Colonic mucosa (tissue), 4 donors: ENCODE results near the gene CBY2. TPM values are rescaled to one million over a fixed set of nuclear protein-coding genes. Genes with fewer than 3 reads are reported as not detected.

Source experiments
- DNase-seq: peaks from one replicate; pipeline ENCODE4 v3.0.0-alpha.2; 2020
- H3K27ac ChIP-seq: fragments of 200-600 bp; one replicate; pipeline ENCODE4 v1.8.0; 2021
- H3K27me3 ChIP-seq: fragments of 200-600 bp; one replicate; pipeline ENCODE4 v1.8.0; 2021
- H3K36me3 ChIP-seq: fragments of 200-600 bp; one replicate; pipeline ENCODE4 v1.8.0; 2021
- H3K4me1 ChIP-seq: fragments of 200-600 bp; one replicate; pipeline ENCODE4 v1.8.0; 2021; ENCODE audit warnings: mild to moderate bottlenecking
- H3K4me3 ChIP-seq: fragments of 200-600 bp; one replicate; pipeline ENCODE4 v1.8.0; 2021
- H3K9ac ChIP-seq, 2 donors: one replicate each; pipeline ENCODE4 v1.7.0; 2013; ENCODE audit warnings: control low read depth in 2 of 2, low read depth in 2 of 2, low read length in 2 of 2
- H3K9me3 ChIP-seq: fragments of 200-600 bp; one replicate; pipeline ENCODE4 v1.8.0; 2021
- intact Hi-C: fragments of 100-400 bp; cut with DNase I; formaldehyde crosslinking; loops from one replicate; pipeline ENCODE4 v1.14.1; 2022
- total RNA-seq, 2 donors: library from RNA; stranded (reverse); fragmentation: NEBNext Ultra II Directional in 1 of 2; extraction: Animal tissue kit (Norgen Biotek cat#: 25700) in 1 of 2; gene quantifications; one replicate each; pipeline ENCODE4 v1.2.1, GENCODE V29; 2021
- TF ChIP-seq, protein P1 (sequence below): fragments of 200-600 bp; IDR thresholded peaks from one replicate; pipeline ENCODE4 v1.8.0; 2022; ENCODE audit warnings: antibody characterized with exemption, mild to moderate bottlenecking
- donor health status: healthy.
- donor health status: DM: no; HTN: no; CAD: no.
- donor health status: DM: no; HTN: no; CAD: no.

Gene CBY2
- total RNA-seq, 2 donors from 2014 or later, result not detected

DNA sequence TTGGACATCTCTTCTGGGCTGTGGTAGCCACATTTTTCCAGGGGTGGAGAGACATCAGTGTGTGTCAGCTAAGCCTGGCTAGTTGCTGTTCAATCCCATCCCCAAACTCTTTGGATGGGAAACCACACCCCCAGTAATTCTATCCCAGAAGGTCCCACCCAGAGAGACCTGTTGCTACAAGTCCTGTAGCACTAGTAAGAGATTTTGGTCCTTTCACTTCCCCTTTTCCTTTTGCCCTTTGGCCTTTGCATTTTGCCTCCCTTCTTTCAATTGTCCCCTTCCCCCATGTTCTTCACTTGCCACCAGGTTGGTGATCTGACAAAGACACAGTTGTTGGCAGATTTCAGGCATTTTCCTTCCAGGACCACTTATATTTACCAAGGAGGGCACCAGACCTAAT lies 3.8 kb downstream of the CBY2 start:
- TF ChIP-seq, protein P1, sequence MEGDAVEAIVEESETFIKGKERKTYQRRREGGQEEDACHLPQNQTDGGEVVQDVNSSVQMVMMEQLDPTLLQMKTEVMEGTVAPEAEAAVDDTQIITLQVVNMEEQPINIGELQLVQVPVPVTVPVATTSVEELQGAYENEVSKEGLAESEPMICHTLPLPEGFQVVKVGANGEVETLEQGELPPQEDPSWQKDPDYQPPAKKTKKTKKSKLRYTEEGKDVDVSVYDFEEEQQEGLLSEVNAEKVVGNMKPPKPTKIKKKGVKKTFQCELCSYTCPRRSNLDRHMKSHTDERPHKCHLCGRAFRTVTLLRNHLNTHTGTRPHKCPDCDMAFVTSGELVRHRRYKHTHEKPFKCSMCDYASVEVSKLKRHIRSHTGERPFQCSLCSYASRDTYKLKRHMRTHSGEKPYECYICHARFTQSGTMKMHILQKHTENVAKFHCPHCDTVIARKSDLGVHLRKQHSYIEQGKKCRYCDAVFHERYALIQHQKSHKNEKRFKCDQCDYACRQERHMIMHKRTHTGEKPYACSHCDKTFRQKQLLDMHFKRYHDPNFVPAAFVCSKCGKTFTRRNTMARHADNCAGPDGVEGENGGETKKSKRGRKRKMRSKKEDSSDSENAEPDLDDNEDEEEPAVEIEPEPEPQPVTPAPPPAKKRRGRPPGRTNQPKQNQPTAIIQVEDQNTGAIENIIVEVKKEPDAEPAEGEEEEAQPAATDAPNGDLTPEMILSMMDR, result no peak
- Histone ChIP-seq H3K9ac (no peak overlapping the region), H3K27ac (no peak overlapping the region), H3K27me3 (no peaks in the 10 kb centered on the region), H3K4me1 (no peaks in the 10 kb centered on the region), H3K9me3 (no peaks in the 10 kb centered on the region), H3K36me3 (no peaks in the 10 kb centered on the region), H3K4me3 (no peak overlapping the region)
- no peak for DNase-seq
- intact Hi-C loops, result no loop called here

- Histone ChIP-seq H3K9ac (no peak overlapping the region), H3K27ac (no peak overlapping the region), H3K4me1 (no peaks in the 10 kb centered on the region), H3K36me3 (no peaks in the 10 kb centered on the region), H3K27me3 (no peaks in the 10 kb centered on the region), H3K9me3 (no peaks in the 10 kb centered on the region), H3K4me3 (no peak overlapping the region)
- TF ChIP-seq, protein P1, result no peak
- intact Hi-C loops, result no loop called here
- DNase-seq, result no peak
Observed at GRCh38 chr13:45707516-45708100, 5.5 kb downstream of the CBY2 start.

DNA sequence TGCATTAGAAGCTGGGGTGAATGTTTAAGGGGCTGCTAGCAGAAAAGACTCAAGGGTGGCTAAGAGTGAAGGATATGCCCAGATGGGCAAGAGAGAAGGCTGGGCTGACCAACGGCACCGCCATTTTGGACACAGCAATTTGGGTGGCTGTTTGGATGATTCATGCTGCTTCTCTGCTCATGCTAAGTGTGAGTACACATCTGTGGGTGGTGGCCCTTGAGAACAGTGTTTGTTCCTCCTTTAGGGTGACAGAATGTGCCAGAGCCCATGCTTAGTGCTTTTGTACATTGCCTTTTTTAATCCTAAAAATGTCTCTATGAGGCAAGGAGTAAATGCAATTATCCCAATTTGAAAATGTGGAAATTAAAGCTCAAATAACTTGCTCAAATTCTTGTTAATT lies 9.8 kb downstream of the CBY2 start:
- no peak for DNase-seq
- Histone ChIP-seq H3K36me3 (no peaks in the 10 kb centered on the region), H3K4me1 (no peaks in the 10 kb centered on the region), H3K9me3 (no peaks in the 10 kb centered on the region), H3K9ac (no peak overlapping the region), H3K27me3 (no peaks in the 10 kb centered on the region), H3K4me3 (no peak overlapping the region), H3K27ac (no peak overlapping the region)
- TF ChIP-seq, protein P1, result no peak
- intact Hi-C loops, result no loop called here

DNA sequence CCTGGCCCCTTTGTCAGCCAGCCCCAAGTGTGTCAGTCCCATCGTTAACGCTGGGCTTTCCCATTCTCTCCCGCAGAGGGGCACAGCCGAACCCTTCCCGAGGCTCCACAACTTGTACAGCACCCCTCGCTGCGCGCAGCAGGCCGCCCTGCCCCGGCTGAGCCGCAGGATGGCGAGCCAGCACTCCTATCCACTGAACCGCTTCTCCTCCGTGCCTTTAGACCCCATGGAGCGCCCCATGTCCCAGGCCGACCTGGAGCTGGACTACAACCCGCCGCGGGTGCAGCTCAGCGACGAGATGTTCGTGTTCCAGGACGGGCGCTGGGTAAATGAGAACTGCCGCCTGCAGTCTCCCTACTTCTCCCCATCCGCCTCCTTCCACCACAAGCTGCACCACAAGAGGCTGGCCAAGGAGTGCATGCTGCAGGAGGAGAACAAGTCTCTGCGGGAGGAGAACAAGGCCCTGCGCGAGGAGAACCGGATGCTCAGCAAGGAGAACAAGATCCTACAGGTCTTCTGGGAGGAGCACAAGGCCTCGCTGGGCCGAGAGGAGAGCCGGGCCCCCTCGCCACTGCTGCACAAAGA lies 11.1 kb downstream of the CBY2 start:
- no peak overlapping the region for H3K9ac ChIP-seq
- no peaks in the 10 kb centered on the region for H3K27me3 ChIP-seq
- no peak overlapping the region for H3K27ac ChIP-seq
- no peaks in the 10 kb centered on the region for H3K4me1 ChIP-seq
- intact Hi-C loops, result no loop called here
- no peak overlapping the region for H3K4me3 ChIP-seq
- no peaks in the 10 kb centered on the region for H3K36me3 ChIP-seq
- no peak for DNase-seq
- TF ChIP-seq, protein P1, result no peak
- no peaks in the 10 kb centered on the region for H3K9me3 ChIP-seq

- no peaks in the 10 kb centered on the region for H3K9me3 ChIP-seq
- intact Hi-C loops, result no loop called here
- H3K27me3 ChIP-seq, result no peaks in the 10 kb centered on the region
- no peak overlapping the region for H3K9ac ChIP-seq
- H3K4me1 ChIP-seq, result no peaks in the 10 kb centered on the region
- H3K27ac ChIP-seq, result no peak overlapping the region
- no peak overlapping the region for H3K4me3 ChIP-seq
- no peak for DNase-seq
- TF ChIP-seq, protein P1, result no peak
- H3K36me3 ChIP-seq, result no peaks in the 10 kb centered on the region
Observed at GRCh38 chr13:45713721-45714120, 11.6 kb downstream of the CBY2 start.
